ENCODE measurements around the gene GPRC5D.

The GPRC5D gene

DNA sequence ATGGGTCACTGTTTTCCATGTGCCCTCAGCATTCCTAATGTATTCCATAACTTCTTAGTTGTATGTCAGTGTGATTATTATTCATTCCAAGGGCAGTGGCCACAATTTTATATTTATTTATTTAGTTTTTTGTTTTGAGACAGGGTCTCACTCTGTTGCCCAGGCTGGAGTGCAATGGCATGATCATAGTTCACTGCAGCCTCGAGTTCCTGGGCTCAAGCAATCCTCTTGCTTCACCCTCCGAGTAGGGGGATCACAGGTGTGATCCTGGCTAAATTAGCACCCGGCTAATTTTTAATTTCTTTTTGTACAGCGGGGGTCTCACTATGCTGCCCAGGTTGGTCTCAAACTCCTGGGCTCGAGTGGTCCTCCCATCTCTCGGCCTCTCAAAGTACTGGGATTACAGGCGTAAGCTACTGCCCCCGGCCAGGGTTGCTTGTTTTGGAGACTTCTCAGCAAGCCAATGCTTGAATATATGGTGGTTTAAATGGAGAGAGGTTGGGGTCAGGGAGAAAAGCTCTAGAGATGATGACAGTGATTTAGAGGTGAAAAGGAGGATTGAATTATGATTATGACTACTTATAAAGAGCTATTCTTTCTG, 53.0 kb downstream of the GPRC5D start:
- no peak for TF ChIP-seq ZNF274 (IDR thresholded peaks at IDR 0.05; ENCODE audit: low read depth, low read length)
- no peak overlapping the region for H3K4me3 ChIP-seq (ENCODE audit: low read length)

DNA sequence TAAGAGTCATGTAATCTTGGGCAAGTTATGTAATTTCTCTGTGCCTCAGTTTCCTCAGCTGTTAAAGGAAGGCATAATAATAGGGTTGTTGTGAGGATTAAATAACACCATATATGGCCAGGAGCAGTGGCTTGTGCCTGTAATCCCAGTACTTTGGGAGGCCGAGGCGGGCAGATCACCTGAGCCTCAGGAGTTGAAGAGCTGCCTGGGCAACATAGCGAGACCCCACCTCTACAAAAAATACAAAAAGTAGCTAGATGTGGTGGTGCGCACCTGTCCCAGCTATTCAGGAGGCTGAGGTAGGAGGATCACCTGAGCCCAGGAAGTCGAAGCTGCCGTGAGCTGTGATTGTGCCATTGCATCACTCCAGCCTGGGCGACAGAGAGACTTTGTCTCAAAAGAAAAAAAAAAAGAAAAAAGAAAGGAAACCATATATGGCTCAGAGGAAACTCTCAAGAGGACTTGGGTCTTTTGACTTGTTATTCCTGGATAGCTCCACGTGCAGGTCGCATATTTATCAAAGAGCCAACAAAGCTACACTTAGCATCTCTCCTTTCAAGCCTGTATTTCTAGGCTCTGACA, 53.7 kb downstream of the GPRC5D start:
- TF ChIP-seq ZNF274 (IDR thresholded peaks at IDR 0.05; ENCODE audit: low read depth, low read length), result no peak
- no peak overlapping the region for H3K4me3 ChIP-seq (ENCODE audit: low read length)

DNA sequence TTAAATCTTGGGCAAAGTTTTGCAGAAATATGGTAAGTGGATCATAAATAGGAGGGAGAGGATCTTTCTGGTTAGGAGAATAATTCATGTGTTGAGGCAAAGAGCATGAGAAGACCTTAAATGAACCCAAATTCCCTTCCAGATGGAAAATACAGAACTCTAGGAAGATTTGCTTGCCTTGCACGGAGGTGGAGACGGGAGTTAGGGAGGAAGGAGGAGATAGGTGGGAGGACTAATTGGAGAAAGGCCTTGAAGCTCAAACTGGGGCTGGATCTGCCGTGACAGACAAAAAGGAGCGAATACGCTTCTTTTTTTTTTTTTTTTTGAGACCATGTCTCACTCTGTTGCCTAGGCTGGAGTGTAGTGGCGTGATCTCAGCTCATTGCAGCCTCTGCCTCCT, 54.7 kb downstream of the GPRC5D start:
- H3K4me3 ChIP-seq (ENCODE audit: low read length), result no peak overlapping the region
- no peak for TF ChIP-seq ZNF274 (IDR thresholded peaks at IDR 0.05; ENCODE audit: low read depth, low read length)

DNA sequence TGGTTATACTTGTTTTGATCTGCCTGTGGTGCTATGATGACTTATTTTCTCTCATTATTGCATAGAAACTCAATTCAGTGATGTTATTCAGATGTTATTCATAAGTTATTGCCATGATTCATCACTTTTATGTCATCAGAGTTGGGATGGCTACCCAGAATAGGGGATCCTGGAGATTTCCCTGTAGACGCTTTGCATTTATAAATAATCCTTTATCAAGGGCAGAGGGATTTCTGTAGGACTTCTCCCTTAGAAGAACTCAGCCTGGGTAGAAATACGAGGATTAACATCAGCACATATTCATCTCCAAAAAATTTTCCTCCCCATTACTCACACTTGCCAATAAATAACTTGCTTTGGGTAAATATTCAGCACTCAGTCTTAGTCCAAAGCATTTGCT, 55.7 kb downstream of the GPRC5D start:
- TF ChIP-seq ZNF274 (IDR thresholded peaks at IDR 0.05; ENCODE audit: low read depth, low read length), result no peak
- no peak overlapping the region for H3K4me3 ChIP-seq (ENCODE audit: low read length)

DNA sequence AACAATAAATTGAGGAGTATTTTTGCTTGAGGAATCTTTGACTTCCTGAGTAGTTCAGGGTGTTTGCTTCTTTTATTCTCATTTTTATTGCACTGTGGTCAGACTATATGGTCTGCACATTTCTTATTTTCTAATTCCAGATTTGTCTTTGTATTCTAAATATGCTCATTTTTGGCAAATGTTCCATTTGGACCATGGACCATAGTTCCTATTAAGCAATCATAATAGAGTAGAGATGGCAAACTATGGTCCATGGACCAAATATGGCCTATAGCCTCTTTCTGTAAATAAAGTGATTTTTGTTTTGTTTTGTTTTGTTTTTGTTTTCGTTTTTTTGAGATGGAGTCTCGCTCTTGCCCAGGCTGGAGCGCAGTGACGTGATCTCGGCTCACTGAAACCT, 58.5 kb downstream of the GPRC5D start:
- no peak overlapping the region for H3K4me3 ChIP-seq (ENCODE audit: low read length)
- TF ChIP-seq ZNF274 (IDR thresholded peaks at IDR 0.05; ENCODE audit: low read depth, low read length), result no peak

DNA sequence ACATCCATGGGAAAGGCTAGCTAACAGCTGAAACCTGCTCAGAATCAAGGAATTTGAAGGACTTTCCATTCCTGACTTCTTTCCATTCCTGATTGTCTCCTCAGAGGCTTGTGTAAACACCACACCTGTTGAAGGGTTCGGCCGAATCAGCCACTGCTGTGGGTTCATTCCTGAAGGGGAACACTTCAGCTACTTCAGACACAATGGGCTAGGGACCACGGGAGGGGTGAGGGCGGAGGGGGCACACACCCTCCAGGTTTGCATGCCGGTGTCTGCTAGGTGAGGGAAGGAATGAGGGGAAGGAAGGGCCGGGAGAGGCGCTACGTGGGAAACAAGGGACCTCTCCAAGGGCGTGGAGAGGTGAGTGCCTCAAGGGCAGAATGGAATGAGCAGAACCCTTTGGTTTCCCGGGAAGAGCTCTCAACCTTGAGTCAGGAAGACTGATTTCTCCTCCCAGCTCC, 59.3 kb downstream of the GPRC5D start:
- TF ChIP-seq ZNF274 (IDR thresholded peaks at IDR 0.05; ENCODE audit: low read depth, low read length), result no peak
- H3K4me3 ChIP-seq (ENCODE audit: low read length), result no peak overlapping the region

DNA sequence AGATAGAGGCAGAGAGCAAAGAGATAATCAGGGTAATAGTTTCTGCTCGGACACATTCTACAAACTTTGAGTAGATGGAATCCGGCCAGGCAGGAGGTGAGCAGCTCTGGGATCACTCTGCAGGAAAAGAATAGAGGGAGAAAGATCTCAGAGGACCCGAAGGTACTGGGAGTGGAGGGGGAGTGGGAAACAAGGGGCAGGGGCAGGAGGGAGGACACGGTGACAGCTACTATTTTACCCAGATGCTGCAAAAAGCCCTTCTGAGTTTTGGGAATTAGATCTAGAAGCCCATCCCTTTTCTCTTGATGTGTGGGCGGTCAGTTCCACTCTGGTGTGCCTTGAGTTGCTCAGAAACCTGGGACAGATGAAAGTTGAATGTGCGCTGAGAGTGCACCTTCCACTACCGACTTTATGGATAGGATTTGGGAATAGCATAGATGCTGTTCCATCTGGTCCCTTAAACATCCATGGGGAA, 60.1 kb downstream of the GPRC5D start:
- no peak overlapping the region; the same call in 1 of the 2 replicates for H3K4me3 ChIP-seq (ENCODE audit: low read length)
- no peak for TF ChIP-seq ZNF274 (IDR thresholded peaks at IDR 0.05; ENCODE audit: low read depth, low read length)

DNA sequence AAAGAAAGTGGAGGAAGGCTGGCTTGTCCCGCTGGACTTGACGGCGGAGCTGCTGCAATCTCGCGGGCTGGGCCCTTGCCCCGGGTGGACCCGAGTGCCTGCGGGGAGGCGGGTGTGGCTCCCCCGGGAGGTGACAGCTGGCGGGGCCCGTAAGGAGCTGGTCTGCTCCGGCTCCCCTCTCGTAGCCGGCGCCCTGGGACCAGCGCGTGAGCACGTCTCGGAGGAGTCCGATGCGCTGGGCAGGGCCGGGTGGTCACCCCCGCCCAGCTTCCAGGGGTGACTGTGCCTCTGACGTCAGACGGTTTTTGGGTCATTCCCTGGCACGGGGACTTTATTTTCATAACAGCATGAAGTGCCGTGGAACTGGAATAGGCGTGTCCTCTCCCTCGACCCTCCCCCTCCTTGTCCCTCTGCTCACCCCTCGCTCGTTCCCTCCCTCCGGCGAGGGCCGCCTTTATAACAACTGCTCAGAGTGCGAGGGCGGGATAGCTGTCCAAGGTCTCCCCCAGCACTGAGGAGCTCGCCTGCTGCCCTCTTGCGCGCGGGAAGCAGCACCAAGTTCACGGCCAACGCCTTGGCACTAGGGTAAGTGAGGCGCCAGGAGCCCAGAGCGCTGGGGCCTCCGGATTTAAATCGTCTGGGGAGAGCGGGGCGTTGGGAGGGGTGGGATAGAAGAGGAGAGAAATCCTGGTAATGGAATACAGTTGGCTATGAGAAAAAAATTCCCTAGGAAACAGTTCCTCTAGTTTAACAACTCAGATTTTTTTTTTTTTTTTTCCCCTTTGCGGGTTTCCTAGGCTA, 60.7 kb downstream of the GPRC5D start, which contains the start of gene GPRC5A:
GPRC5A (plus strand) TSS at position 483 of the 801 bp plus-strand sequence. CDS start 16,688 bp downstream, outside the sequence.
- TF ChIP-seq ZNF274 (IDR thresholded peaks at IDR 0.05; ENCODE audit: low read depth, low read length), result no peak
- H3K4me3 ChIP-seq (ENCODE audit: low read length), result peak within 1 kb of the TSS; percentile 4

Measured in GM08714 (cell line).